Effector memory CD4-positive, alpha-beta T cell (primary cell): ENCODE results near the gene GPR137.

Experiments used
- DNase-seq, 3 donors: peaks; one replicate each; pipeline ENCODE4 v3.0.0-alpha.2; 2020
- H3K27ac ChIP-seq: 2 replicates; pipeline ENCODE4 v1.7.0; 2013; ENCODE audit warnings: mild to moderate bottlenecking, low read length, moderate library complexity; ENCODE audit not compliant: insufficient read depth, poor library complexity, severe bottlenecking
- H3K27me3 ChIP-seq: replicated peaks from 2 replicates; pipeline ENCODE4 v1.7.0; 2013; ENCODE audit warnings: mild to moderate bottlenecking, low read length; ENCODE audit not compliant: insufficient read depth, control insufficient read depth, poor library complexity, severe bottlenecking
- H3K36me3 ChIP-seq: 2 replicates; pipeline ENCODE4 v1.7.0; 2013; ENCODE audit warnings: mild to moderate bottlenecking, low read length, moderate library complexity; ENCODE audit not compliant: control insufficient read depth, insufficient read depth
- H3K4me1 ChIP-seq: 2 replicates; pipeline ENCODE4 v1.7.0; 2013; ENCODE audit warnings: low read length, mild to moderate bottlenecking; ENCODE audit not compliant: control insufficient read depth, insufficient read depth, poor library complexity, severe bottlenecking
- H3K4me3 ChIP-seq: 2 replicates; pipeline ENCODE4 v1.7.0; 2013; ENCODE audit warnings: low read length, low read depth, mild to moderate bottlenecking; ENCODE audit not compliant: insufficient read depth, poor library complexity, severe bottlenecking
- H3K9me3 ChIP-seq: 2 replicates; pipeline ENCODE4 v1.7.0; 2013; ENCODE audit warnings: mild to moderate bottlenecking, low read length, moderate library complexity; ENCODE audit not compliant: control insufficient read depth
- total RNA-seq, 3 donors: gene quantifications; one replicate each; lab custom pipeline; 2026; lab: John Stamatoyannopoulos, UW

Gene GPR137, protein sequence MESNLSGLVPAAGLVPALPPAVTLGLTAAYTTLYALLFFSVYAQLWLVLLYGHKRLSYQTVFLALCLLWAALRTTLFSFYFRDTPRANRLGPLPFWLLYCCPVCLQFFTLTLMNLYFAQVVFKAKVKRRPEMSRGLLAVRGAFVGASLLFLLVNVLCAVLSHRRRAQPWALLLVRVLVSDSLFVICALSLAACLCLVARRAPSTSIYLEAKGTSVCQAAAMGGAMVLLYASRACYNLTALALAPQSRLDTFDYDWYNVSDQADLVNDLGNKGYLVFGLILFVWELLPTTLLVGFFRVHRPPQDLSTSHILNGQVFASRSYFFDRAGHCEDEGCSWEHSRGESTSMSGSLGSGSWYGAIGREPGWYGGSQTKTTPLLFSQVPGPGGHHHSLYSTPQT
- 18.7 to 30.6 (median 26.4) reads per million in 3 donors for total RNA-seq

DNA sequence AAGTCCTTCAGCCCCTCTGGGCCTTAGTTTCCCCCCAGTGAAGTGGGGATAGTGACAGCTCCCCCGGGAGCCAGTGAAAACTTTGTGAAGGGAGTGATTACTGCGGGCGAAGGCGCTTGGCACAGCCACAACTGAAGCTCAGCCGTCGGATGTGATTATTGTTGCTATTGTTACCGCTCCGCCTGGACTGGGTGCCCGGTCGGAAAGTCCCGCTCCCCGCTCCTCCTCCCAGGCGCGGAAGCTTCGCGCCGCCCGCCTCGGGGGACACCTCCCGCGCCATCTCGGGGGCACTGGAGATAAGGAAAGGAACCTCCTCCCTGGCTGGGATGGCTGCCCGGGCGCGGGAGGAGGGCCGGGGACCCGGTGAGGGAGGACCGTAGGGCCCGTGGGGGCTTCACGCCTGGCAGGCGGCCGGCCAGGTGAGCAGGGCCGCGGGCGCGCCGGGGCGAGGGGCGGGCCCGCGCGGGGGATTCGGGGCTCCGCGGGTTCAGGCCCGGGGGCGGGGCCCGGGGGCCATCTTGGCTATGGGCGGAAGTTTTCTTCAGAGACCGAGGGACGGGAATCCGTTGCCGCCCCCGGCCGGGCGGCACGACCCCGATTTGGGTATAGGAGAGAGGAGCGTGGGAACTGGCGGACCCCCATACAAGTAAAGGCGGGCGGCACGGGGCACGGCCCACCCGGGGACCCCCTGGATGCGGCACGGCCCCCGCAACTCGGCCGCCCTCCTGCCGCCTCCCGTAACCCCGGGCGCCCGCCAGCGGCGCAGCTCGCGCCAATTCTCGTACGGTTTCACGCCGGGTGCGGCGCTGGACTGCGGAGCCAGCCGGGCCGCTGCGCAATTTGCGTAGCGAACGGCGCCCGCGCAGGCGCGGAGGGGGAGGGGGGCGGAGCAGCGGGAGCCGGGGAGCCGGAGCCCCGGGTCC is at the start of gene GPR137:
Gene GPR137, plus strand, starts transcription at position 887 of the 923 bp plus-strand sequence. CDS start 677 bp downstream, outside the sequence.
- no peaks in the 10 kb centered on the region for H3K9me3 ChIP-seq
- H3K4me1 ChIP-seq = peaks cover 14% of the 10 kb centered on the region
- peak within 1 kb of the TSS; percentile 92 for H3K4me3 ChIP-seq
- peak; percentile 82 to 87 (median 86) for DNase-seq
- peaks cover 6% of the 10 kb centered on the region for H3K36me3 ChIP-seq
- H3K27me3 ChIP-seq = no peaks in the 10 kb centered on the region
- H3K27ac ChIP-seq = peak within 1 kb of the TSS; percentile 100

DNA sequence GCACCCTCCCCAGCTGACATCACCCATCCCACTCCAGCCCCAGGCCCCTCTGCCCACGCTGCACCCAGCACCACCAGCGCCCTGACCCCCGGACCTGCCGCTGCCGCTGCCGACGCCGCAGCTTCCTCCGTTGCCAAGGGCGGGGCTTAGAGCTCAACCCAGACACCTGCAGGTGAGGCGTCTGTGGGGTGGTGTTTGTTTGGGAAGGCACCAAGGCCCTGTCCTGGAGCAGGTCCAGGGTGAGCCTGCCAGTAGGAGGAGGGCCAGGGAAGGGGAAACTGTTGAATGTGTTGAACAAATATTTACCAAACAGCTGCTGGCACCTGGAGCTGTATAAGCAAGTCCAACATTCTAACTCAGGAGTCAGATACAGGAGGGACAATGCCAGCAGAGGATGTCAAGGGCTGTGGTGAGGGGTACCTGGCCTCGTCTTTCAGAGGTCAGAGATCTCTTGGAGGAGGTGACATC is 48.1 kb upstream of the GPR137 start:
- no peak for DNase-seq
- Histone ChIP-seq H3K27ac (no peak overlapping the region), H3K27me3 (no peaks in the 10 kb centered on the region), H3K4me3 (no peak overlapping the region), H3K4me1 (peaks cover 34% of the 10 kb centered on the region), H3K9me3 (no peaks in the 10 kb centered on the region), H3K36me3 (no peaks in the 10 kb centered on the region)

DNA sequence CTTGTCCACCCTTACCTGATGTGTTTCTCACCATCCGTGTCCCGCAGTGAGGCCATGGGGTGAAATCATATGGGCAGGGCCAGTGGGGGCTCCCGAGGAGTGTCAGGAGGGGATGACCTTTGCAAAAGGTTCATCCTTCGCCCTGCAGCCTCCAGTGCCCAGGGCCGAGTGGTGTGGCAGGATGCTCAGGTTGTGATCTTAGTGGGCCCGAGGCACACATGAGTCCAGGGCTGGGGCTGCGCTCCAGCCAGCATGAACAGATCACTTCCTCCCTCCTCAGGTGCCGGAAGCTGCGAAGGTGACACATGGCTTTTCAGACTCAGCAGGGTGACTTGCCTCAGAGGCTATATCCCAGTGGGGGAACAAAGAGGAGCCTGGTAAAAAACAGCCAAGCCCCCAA is 47.6 kb upstream of the GPR137 start:
- Histone ChIP-seq H3K27me3 (no peaks in the 10 kb centered on the region), H3K27ac (no peak overlapping the region), H3K36me3 (no peaks in the 10 kb centered on the region), H3K4me1 (peaks cover 36% of the 10 kb centered on the region), H3K9me3 (no peaks in the 10 kb centered on the region), H3K4me3 (no peak overlapping the region)
- no peak for DNase-seq

DNA sequence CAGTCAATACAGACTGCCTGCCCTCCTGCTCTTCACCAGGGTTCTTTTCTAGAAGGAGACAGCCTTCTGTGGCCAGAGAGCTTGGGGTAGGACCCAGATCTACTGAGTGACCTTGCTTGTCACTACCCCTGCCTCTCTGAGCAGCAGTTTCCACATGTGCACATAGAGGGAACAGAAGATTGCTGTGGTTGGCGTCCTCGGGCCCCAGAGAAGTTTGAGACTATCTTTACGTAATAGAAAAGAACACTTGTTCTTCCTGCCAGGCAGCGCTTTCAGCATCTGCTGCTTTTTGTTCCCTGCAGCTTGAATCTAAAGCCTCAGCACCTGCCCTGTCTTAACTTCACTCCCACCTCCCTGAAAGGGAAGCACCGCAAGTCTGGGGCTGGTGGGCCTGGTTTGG is 46.6 kb upstream of the GPR137 start:
- H3K27me3 ChIP-seq = no peaks in the 10 kb centered on the region
- H3K9me3 ChIP-seq = no peaks in the 10 kb centered on the region
- no peak overlapping the region for H3K27ac ChIP-seq
- no peak for DNase-seq
- H3K4me1 ChIP-seq = peaks cover 31% of the 10 kb centered on the region
- no peaks in the 10 kb centered on the region for H3K36me3 ChIP-seq
- H3K4me3 ChIP-seq = no peak overlapping the region

DNA sequence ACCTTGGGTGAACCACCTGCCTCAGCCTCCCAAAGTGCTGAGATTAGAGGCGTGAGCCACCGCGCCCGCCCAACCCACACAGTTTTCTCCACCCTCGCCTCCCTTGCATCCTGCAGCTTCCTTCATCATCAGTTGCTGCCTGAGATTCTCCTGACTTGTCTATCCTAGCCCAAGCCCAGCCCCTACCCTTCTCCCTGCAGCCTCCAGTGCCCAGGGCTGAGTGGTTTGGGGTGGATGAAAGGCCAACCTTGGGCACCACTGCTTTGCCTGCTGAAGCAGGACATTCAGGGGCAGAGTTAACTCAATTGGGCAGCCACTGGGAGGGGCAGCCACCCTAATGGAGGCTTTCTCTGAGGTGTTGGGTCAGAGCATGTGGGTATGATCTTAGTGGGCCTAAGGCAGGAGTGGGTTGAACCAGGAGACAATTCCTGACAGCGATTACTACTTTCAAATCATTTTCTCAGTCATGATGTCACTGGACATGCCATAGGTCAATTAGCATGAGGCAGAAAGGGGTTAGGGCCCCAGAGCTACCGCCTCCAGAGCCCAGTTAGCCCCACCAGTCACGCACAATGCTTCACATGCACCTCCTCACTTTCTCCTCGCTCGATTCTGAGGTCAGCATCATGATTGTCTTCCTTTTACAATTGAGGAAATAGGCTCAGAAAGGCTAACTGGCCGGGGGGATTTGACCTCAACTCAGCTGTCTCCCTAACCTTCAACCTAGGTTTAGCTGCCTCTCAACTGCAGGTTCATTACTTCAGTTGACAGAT is 45.8 kb upstream of the GPR137 start:
- peaks cover 32% of the 10 kb centered on the region for H3K4me1 ChIP-seq
- no peak for DNase-seq
- H3K9me3 ChIP-seq = no peaks in the 10 kb centered on the region
- no peak overlapping the region for H3K4me3 ChIP-seq
- no peaks in the 10 kb centered on the region for H3K36me3 ChIP-seq
- no peaks in the 10 kb centered on the region for H3K27me3 ChIP-seq
- H3K27ac ChIP-seq = peak overlapping the region; percentile 99

DNA sequence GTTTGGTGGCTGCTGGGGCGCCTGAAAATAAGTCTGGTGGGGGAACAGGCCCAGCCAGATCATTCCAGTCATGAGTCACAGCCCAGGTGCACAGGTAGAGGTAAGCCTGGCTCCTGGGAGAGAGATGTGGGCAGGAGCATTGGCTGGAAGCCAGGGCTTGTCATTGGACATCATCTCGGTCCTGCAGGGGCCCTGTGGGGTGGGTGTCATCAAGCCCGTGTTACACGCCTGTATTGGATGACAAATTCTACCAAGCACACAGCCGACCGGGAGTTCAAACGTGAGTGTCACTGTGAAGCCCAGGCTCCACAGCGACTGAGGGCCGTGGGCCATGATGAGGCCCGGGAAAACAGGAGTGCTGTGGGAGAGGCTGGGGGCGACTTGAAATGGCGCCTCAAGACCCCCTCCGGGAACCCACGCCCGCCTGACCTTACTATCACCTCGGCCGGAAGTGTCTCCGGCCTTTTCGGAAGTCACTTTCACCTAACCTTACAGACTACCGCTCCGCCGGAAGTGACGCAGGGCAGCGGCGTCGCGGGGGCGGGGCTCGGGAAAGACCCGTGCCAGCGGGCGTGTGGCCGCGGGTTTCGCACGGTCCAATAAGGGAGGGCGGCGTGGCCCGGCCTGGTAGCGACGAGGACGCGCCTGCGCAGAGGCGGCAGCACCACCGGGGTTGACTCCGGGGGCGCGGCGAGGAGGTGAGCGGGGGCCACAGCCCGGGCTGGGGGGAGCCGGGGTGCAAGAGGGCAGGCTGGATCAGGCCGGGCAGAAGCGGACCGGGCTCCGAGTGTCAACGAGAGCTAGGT is 45.0 kb upstream of the GPR137 start, which contains the start of gene FKBP2:
Gene FKBP2, plus strand, starts transcription at position 661 of the 806 bp plus-strand sequence. CDS start 1,293 bp downstream, outside the sequence.
- no peaks in the 10 kb centered on the region for H3K27me3 ChIP-seq
- peak within 1 kb of the TSS; percentile 99 for H3K27ac ChIP-seq
- no peaks in the 10 kb centered on the region for H3K36me3 ChIP-seq
- DNase-seq = peak; percentile 97 to 98 (median 98)
- peak within 1 kb of the TSS; percentile 89 for H3K4me3 ChIP-seq
- no peaks in the 10 kb centered on the region for H3K9me3 ChIP-seq
- peaks cover 32% of the 10 kb centered on the region for H3K4me1 ChIP-seq

DNA sequence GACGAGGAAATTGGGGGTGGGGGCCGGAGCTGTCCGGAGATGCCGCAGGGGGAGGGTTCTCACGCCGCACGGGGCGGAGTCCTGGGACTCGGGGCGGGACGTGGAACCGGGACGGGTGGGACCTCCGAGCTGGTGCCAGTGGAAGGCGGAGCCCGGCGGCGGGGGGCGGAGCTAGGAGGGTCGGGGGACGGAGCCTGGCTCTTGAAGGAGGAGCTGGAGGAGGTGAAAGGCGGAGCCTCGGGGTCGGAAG is 44.5 kb upstream of the GPR137 start:
- peak overlapping the region; percentile 89 for H3K4me3 ChIP-seq
- no peaks in the 10 kb centered on the region for H3K9me3 ChIP-seq
- H3K27ac ChIP-seq = peak overlapping the region; percentile 99
- H3K27me3 ChIP-seq = no peaks in the 10 kb centered on the region
- peak; percentile 99 to 100 (median 99) for DNase-seq
- H3K4me1 ChIP-seq = peaks cover 32% of the 10 kb centered on the region
- H3K36me3 ChIP-seq = no peaks in the 10 kb centered on the region

DNA sequence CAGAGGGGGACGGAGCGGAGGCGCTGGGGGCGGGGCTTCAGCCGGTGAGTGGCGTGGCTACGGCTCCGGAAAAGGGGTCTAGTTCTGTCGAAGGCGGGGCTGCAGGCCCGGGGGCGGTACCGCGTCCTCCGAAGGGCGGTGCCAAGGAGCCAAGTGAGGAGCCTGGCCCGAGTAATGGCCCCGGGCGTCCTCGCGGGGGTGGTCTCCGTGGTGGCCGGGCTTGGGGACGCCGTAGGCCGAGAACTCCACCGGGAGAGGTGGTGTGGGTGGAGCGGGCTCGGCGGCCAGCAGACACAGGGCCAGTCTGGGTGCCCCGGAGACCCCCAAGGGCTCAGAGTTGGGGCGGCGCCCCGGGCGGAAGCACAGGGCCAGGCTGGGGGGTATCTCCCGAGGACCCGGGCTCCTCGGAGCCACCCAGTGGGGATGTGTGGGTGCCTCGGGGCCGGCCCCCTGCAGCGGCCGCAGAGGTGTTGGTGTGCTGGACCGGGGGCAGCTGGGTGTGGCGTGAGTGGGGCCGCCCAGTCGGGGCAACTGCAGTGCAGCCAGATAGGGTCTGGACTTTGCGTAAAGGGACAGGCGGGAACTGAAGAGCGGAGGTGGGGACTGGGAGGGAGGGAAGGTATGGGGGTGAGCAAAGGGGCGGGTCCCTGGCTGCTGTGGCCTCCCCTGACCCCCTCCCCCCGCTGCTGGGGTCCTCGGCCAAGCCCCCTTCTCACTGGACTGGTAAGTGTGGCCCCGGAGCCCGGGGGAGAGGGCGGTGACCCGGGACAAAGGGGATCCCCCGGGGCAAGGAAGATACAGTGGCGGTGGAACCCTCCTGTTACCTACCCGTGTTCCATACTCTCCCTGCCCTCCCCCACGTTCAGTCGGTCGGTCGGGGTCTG is 43.9 kb upstream of the GPR137 start:
- H3K36me3 ChIP-seq = no peaks in the 10 kb centered on the region
- H3K27me3 ChIP-seq = no peaks in the 10 kb centered on the region
- no peaks in the 10 kb centered on the region for H3K9me3 ChIP-seq
- H3K27ac ChIP-seq = peak overlapping the region; percentile 99
- peaks cover 33% of the 10 kb centered on the region for H3K4me1 ChIP-seq
- H3K4me3 ChIP-seq = peak overlapping the region; percentile 89
- DNase-seq = no peak
